NCI-H69 (cell line): Measurements from ENCODE around the gene VPS9D1.

Experiments
- DNase-seq: peaks from one replicate; lab custom pipeline; 2025; lab: John Stamatoyannopoulos, UW

The VPS9D1 gene

DNA sequence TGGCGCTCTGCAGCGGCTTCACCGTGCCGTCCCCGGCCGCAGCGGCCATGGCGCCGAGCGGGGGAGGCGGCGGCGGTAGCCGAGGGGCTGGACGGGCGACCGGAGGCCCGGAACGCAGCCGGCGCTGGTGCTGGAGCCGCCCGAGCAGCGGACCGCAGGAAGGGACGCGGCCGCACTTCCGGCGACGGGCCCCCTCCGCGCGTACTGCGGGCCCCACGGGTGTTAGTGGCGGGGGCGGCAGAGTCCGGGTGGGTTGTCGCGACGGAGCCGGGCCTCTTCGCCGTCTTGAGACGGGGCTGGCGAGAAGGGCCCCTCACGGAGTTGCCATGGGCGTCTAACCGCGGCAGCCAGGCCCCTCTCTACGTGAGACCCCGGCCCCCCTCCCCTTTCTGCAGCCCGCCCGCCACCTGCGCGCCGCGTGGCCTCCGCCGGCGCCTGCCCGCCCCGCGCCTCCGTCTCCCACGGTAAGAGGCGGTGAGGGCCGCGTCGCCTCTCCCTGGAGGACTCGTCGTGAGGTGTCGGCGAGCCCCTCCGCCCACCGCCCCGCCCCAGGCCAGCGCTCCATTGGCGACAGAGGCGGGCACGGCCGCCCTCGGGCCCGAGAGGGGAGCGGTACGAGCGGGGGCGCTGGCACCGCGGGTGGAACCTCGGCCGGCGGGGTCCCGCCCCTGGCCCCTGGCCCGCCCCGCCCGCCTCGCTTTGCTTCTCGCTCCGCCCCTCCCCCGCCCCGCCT, at the start of gene VPS9D1, which contains the start of gene ZNF276:
Gene VPS9D1 (minus strand): TSS at position 86 of the 733 bp plus-strand sequence. CDS start 37 bp downstream, at position 49.
Gene ZNF276 (plus strand): TSS at position 725 of the 733 bp plus-strand sequence. CDS start 104 bp downstream, outside the sequence.
- peak; percentile 89 for DNase-seq

DNA sequence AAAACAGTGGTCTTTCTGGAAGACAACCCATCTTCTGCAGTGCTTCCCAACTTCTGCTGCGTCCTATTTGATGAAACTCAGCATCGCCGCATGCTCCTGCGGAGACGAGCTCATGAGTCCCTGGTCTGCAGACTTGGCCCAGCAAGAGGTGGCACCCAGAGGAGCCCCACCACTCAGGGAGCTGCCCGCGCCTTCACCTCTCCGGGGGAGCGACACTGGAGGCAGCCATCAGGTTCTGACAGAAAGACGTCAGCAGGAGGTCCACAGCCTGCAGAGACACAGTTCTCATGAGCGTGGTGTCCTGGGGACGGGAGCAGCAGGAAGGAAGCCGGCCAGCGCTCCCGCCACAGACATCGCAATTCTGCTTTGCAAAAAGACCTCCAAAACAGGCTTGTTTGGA, 49.7 kb upstream of the VPS9D1 start:
- DNase-seq: no peak

DNA sequence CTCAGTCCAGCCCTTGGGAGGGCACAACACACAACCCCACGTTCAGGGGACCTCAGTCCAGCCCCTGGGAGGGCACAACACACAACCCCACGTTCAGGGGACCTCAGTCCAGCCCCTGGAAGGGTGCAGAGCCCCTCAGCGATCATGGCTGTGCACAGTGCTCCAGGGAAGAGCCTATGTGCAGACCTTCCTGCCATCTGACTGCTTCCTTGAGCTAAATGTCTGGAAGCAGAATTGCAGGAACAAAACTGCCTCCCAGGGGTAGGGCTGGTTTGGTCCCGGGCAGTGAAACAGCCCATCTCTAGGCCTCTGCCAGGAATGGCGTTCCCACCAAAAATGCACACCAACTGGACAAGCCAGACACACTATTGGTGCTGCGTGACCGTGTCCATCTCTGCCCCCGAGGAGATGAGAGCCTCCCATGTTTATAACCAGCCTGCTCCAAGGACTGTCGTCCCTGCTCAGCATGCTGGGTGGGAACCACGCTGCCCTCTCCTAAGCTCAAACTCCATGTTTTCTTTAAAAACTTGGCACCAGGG, 44.7 kb upstream of the VPS9D1 start:
- no peak for DNase-seq

- no peak for DNase-seq
Measured at GRCh38 chr16:89764711-89765201, 44.1 kb upstream of the VPS9D1 start.

DNA sequence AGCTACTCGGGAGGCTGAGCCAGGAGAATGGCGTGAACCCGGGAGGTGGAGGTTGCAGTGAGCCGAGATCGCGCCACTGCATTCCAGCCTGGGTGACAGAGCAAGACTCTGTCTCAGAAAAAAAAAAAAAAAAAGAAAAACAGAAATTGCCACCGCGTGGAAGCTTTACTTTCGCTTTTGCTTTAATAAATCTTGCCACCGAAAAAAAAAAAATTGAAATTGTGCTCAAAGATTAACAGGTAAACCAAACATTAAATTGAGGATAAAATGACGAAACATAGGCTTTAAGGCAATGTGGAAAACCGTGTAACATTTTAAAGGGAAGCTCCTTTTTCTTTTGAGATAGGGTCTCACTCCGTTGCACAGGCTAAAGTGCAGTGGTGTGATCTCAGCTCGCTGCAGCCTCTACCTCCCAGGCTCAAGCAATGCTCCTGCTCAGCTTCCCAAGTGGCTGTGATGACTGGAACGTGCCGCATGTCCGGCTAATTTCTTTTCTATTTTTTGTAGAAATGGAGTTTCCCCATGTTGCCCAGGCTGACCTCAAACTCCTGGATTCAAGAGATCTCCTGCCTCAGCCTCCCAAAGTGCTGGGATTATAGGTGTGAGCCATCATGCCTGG, 40.7 kb upstream of the VPS9D1 start:
- no peak for DNase-seq

DNA sequence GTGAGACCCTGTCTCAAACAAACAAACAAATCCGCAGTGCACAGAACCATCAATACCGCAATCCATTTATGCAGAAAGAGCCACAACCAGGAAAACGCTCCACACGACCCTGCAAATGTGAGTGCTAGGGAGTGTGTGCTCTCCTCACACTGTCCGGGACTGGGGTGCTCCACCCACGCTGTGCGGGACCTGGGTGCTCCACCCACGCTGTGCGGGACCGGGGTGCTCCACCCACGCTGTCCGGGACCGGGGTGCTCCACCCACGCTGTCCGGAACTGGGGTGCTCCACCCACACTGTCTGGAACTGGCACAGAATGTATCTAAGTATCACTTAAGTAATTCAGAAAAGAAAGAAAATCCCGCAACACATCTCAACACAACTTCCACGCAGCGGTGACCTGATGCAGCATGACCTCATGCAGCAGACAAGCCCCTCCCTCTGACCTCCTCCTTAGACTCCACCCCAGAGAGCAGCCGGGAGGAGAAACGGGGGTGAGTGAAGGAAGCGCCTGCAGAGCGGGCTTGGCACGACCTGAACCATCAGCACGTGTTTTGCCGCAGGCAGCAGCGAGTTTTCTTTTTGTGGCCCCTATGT, 39.1 kb upstream of the VPS9D1 start:
- DNase-seq: no peak

GRCh38 chr16:89749637-89750036, 28.9 kb upstream of the VPS9D1 start:
- DNase-seq: no peak

GRCh38 chr16:89748921-89749320, 28.2 kb upstream of the VPS9D1 start:
- DNase-seq: no peak

- DNase-seq: no peak
Measured at GRCh38 chr16:89748076-89748475, 27.4 kb upstream of the VPS9D1 start.

DNA sequence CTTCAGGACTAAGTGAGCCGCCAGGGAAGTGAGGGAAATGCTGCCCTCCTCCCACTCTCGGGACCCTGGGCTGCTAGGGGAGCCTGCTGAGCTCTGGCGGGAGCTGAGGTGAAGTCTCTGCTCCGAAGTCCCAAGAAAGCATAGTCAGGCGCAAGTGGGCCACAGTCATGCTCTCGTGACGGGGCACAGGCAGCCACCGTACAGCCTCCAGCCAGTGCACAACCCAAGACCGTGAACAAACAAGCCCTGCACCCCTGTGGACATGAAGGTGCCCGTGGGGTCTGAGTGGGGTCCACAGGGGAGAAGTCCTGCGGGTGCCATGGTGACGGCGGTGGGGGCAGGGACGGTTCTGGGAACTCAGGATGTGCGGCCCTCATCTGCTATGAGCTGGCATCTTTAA, 25.3 kb upstream of the VPS9D1 start:
- DNase-seq: no peak

DNA sequence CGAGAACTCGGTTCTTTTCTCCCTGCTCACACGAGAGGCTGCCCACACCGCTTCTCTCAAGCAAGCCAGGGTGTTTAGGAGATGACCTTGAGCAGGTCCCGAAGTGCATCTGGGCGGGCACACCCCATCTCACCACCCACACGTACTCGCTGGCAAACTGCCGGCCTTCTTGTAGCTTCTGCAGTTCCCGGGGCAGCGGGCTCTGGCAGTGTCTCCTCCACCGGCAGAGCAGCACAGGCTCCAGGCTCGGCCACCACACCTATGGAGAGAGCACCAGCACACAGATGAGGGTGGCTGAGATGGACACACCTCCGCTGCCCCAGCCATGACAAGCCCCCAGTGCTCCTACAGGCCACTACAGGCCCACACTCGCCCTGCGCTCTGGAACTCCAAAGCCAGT, 24.1 kb upstream of the VPS9D1 start:
- no peak for DNase-seq

DNA sequence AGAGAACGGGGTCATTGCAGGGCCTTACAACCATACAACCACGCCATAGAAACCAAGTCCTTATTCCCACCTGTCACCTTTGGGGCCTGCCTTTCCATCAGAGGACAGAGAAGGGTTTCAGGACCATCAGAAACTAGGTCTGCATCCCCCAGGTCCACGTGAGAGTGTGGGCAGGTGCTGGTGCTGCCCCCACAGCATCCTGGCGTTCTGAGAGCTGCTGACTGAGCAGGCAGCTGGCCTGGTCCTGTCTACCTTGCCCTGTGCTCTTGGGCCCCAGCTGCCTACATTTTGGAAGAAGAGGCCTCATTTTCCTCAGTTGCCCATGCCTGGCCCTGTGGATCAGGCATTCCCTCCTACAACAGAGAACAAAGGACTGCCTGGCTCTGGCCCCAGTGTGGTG, 22.2 kb upstream of the VPS9D1 start:
- no peak for DNase-seq

GRCh38 chr16:89741342-89742014, 20.8 kb upstream of the VPS9D1 start:
- no peak for DNase-seq

DNA sequence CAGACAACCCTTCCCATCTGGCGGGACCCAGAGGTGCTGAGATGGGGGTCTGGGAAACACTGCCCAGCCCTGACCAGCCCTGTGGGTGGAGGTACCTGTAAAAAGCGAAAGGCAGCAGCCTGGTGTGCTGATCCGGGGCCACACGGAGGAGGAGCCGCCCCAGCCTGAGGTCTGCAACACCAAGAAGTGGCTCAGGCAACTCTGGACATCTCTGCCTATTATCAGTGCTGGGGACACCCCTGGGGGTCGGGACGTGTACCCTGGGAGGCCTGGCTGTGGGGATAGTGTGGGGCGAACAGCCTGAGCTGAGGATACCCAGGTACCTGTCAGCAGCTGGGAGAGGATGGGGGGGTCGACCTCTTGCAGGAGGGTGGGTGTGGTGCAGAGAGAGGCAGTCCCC, 18.7 kb upstream of the VPS9D1 start:
- DNase-seq: no peak

DNA sequence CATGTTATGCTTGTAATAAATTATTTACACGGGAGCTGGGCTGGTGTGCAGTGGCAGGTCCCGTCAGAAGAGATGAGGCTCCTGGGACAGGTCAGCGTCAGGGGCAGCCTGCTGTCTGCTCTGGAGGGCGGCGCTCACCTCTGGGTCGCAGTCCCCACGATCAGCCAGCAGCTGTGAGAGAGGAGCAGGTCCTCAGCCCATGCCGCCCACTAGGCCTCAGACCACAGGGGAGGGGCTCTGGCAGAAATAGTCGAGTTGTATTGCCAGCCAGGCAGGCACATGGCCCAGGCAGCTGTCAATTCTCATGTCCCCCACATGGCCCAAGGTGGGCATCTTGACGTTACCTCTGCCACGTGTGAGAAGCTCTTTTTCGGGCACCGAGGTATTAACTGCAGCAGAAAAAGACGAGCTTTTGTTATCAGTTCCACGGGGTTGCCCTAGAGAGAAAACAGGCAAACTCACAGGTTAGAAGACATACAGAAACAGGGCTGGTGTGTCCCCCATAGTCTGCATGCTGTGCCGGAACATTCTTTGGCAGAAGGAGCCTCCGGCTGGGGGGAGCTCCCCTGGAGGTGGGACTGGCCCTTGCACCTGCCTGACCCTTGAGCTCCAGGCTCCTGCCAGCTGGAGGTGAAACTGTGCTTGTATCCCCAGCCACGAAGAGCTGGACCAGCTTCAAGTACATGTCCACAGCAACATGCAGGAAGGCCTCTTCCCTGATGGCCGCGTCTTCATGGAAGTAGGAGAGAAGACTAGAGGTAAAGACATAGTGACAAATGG, 18.0 kb upstream of the VPS9D1 start:
- no peak for DNase-seq

DNA sequence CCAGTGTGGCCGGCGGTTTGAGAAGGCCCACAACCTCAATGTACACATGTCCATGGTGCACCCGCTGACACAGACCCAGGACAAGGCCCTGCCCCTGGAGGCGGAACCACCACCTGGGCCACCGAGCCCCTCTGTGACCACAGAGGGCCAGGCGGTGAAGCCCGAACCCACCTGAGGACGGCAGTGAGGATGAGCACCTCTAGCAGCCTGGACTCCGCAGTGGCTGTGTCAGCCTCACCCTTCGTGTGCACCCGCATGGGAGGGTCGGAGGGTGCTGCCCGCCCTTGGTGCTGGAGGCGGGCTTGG, 17.3 kb upstream of the VPS9D1 start:
- DNase-seq: no peak

GRCh38 chr16:89737341-89738071, 16.8 kb upstream of the VPS9D1 start:
- DNase-seq: no peak

DNA sequence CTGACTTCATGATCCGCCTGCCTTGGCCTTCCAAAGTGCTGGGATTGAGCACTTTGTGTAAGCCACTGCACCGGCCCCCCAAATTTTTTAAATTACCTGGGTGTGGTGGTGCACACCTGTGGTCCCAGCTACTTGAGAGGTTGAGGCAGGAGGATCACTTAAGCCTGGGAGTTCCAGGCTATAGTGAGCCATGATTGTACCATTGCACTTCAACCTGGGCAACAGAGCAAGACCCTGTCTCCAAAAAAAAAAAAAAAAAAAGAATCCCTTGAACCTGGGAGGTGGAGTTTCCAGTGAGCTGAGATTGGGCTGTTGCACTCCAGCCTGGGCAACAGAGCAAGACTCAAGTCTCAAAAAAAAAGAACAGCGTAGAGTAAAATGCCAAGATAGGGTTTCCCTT, 15.9 kb upstream of the VPS9D1 start:
- DNase-seq: no peak

- DNase-seq: no peak
Measured at GRCh38 chr16:89733792-89734191, 13.1 kb upstream of the VPS9D1 start.

- no peak for DNase-seq
Measured at GRCh38 chr16:89733322-89733721, 12.6 kb upstream of the VPS9D1 start.

DNA sequence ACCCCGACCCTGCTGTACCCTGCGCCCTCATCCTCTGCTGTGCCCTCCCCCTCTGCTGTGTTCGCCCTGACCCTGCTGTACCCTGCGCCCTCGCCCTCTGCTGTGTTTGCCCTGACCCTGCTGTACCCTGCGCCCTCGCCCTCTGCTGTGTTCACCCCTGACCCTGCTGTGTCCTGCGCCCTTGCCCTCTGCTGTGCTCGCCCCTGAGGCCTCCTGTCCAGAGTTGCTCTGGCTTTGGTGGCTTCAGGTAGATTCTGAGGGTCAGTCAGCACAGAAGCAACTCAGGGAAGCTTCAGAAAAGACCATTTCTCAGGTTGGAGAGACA, 12.2 kb upstream of the VPS9D1 start:
- no peak for DNase-seq
